HFF-Myc (cell line): ENCODE data around the gene GRK4.
A peak's percentile ranks its signal among the peaks of the same experiment; 100 is the strongest.
"Not testable (repeated sequence)": the region's sequence is repeated elsewhere in the genome, so short reads cannot be mapped to it uniquely, and the experiment has no call there.

Experiments used
- DNase-seq: peaks from one replicate; pipeline ENCODE4 v3.0.0-alpha.2; 2011; ENCODE audit warnings: low read depth; ENCODE audit errors: extremely low read depth
- H3K4me3 ChIP-seq: replicated peaks from 2 replicates; pipeline ENCODE4 v1.5.1; 2011; ENCODE audit warnings: low read depth, mild to moderate bottlenecking, control low read depth, low read length
- TF ChIP-seq, protein P1 (sequence below): IDR thresholded peaks from 2 replicates; pipeline ENCODE4 v1.5.1; 2012; ENCODE audit warnings: mild to moderate bottlenecking, low read depth, low read length, control low read depth; ENCODE audit errors: missing control alignments

The GRK4 gene

DNA sequence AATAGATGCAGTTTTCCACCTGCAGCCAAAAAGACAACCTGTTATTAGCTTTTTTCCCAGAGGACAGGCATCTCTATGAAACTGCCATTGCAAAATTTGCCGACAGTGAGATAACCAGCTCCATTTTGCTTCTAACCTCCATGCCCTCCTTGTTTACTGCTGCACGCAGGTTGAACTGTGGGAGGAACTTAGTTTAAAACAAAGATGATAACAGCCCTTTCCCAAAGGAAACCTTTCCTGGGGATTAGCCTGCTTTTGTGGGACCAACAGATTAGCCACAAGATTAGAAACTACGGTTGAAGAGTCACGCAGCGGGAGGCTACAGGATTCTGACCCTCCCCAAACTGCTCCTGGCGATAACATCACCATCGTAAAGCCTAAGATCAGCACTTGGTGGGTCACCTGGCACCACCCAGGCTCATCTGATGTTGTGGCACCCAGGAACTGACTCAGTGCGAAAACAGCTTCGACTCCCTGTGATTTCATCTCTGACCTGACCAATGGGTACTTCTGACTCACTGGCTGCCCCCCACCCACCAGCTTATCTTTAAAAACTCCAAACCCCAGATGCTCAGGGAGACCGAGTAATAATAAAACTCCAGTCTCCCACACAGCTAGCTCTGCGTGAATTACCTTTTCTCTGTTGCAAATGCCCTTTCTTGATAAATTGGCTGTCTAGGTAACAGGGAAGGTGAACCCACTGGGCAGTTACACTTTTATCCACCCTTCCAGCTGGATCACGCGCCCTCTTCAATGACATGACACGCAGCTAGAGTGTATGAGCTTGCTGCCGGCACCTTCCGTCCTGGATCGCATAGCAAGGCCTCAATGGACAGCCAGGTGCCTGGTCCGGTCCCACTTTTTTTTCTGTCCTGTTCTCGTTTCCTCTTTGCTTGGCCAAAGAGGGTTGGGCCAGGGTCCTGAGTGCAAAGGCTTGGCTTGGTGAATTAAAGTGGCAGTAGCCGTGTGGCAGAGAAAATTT lies 27.3 kb upstream of the GRK4 start:
- TF ChIP-seq, protein P1, sequence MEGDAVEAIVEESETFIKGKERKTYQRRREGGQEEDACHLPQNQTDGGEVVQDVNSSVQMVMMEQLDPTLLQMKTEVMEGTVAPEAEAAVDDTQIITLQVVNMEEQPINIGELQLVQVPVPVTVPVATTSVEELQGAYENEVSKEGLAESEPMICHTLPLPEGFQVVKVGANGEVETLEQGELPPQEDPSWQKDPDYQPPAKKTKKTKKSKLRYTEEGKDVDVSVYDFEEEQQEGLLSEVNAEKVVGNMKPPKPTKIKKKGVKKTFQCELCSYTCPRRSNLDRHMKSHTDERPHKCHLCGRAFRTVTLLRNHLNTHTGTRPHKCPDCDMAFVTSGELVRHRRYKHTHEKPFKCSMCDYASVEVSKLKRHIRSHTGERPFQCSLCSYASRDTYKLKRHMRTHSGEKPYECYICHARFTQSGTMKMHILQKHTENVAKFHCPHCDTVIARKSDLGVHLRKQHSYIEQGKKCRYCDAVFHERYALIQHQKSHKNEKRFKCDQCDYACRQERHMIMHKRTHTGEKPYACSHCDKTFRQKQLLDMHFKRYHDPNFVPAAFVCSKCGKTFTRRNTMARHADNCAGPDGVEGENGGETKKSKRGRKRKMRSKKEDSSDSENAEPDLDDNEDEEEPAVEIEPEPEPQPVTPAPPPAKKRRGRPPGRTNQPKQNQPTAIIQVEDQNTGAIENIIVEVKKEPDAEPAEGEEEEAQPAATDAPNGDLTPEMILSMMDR: no peak
- H3K4me3 ChIP-seq: peak overlapping the region; percentile 73
- no peak for DNase-seq

DNA sequence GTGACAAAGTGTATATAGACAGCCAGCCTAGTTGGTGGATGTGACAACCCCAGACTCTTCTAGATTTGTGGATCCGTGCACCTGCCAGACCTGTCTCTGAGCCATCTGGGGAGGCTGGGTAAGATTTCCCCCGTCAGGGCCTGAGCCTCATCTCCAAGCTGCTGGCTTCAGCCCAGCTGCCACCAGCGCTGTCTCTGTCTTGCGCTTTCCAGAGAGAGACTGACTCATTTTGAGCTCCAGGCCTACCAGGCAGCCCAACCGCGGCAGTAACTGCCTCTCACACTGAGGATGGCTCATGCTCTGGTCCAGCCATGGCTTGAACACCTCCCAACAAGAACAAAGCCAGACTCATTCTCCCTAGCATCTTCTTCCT lies 26.6 kb upstream of the GRK4 start:
- H3K4me3 ChIP-seq: peak overlapping the region; percentile 73; the same call in 1 of the 2 replicates
- TF ChIP-seq, protein P1: no peak
- DNase-seq: no peak

DNA sequence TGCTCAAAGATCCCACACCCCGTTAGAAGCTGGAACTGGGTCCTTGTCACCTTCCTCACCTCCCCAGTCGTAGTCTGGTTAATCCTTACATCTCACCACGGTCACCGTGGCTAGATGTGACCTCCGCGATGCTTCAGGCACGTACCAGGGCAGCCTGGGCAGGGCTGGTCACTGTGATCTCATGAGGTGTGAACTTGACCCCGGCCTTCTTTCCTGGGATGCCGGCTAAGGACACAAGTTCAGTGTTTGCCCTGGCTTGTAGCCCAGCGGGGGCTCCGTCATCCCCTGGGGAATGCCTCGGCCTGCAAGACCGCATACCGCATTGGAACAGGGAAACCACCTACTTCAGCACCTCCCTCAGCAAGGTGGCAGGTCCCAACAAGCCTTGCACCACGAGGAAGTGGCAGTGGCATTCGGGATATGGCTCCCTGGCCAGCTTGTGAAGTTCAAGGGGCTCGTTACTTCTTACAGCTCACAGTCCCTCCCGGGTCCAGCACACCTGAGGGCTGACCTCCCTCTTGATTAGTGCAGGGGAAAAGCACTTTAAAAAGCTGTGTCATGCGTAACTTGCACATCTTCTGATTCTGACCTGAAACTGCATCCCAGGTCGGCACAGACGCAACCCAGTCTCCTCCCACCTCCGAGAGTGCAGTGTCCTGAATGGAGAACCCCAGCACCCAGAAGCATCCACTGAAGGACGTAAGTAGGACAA lies 26.1 kb upstream of the GRK4 start:
- 0 out of 2 replicates have a peak overlapping the region, but pooled peaks have one; percentile 0 for H3K4me3 ChIP-seq
- no peak for DNase-seq
- TF ChIP-seq, protein P1: no peak

DNA sequence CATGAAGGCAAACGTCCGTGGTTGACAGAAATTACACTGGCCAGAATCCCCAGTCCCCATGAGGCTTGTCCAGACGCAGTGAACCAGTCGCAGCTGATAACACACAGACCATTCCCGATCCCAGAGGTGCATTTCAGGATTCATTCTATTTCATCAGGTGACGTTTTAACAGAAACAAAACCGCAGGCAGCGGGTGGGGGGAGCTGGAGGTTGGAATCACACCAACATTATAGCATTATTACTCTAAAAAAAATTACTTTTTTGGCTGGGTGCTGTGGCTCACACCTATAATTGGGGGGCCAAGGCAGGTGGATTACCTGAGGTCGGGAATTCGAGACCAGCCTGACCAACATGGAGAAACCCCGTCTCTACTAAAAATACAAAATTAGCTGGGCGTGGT lies 25.4 kb upstream of the GRK4 start:
- H3K4me3 ChIP-seq: no peak overlapping the region
- TF ChIP-seq, protein P1: no peak
- no peak for DNase-seq

DNA sequence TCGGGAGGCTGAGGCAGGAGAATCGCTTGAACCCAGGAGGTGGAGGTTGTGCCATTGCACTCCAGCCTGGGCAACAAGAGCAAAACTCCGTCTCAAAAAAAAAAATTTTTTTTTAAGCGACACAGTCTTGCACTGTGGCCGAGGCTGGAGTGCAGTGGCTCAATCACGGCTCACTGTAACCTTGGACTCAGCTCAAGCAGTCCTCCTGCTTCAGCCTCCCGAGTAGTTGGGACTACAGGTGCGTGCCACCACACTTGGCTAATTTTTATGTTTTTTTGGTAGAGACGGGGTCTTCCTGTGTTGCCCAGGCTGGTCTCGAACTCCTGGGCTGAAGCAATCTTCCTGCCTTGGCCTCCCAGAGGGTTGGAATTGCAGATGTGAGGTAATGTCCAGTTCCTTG lies 25.0 kb upstream of the GRK4 start:
- not testable (repeated sequence) for H3K4me3 ChIP-seq, DNase-seq

DNA sequence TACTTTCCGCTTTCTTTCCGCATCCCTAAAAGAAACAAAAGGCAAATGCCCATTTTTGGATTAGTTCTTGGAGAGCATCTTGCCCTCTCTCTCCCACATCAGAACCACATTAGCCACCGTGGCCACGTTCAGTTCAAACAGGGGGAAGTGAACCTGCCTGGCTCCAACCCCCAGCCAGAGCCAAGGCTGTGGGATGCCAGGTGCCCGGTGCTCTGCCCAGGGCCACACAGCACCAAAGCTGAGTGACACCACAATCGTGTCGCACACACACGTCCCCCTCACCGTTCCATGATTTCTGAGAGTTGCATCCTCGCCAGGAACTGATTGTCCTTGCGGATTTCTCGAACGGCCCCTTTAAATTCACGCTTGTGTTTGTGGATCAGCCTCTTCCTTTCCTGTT lies 24.5 kb upstream of the GRK4 start:
- TF ChIP-seq, protein P1: no peak
- no peak overlapping the region for H3K4me3 ChIP-seq
- DNase-seq: no peak
